Panc1 (cell line): Measurements from ENCODE around the gene SEMA3D. TPM values are rescaled to one million over a fixed set of nuclear protein-coding genes. Genes with fewer than 3 reads are reported as not detected.

Experiments
- ATAC-seq: fragments of 200-7000 bp; cut with Tn5 transposase; 2 replicates; pipeline ENCODE4 v1.9.1; 2020; ENCODE audit warnings: mild to moderate bottlenecking, moderate library complexity
- BruUV-seq: library from RNA; stranded (reverse); fragments of 400-500 nt; replicated peaks from 2 replicates; lab custom pipeline; 2021; lab: Mats Ljungman, UMichigan
- CTCF ChIA-PET: fragments of 300-600 bp; sonication (Branson Sonifier 250); formaldehyde crosslinking; loops from one replicate; lab custom pipeline; 2022; ENCODE audit warnings: antibody characterized with exemption; lab: Charles Lee
- POLR2A ChIA-PET: fragments of 300-600 bp; sonication (Branson Sonifier 250); formaldehyde crosslinking; loops from one replicate; lab custom pipeline; 2022; ENCODE audit warnings: antibody characterized with exemption; lab: Charles Lee
- DNase-seq: peaks from one replicate; pipeline ENCODE4 v3.0.0-alpha.2; 2010; ENCODE audit warnings: low read depth, low spot score
- H3K27ac ChIP-seq: 2 replicates; pipeline ENCODE4 v1.5.1; 2011; ENCODE audit warnings: mild to moderate bottlenecking, low read length, inconsistent platforms
- H3K27me3 ChIP-seq: fragments of 200-500 bp; sonication (Bioruptor generic); 2 replicates; pipeline ENCODE4 v1.6.0; 2014; ENCODE audit warnings: low read length, inconsistent platforms; ENCODE audit not compliant: control insufficient read depth, insufficient read depth
- H3K36me3 ChIP-seq: fragments of 200-500 bp; sonication (Bioruptor generic); 2 replicates; pipeline ENCODE4 v1.5.1; 2014; ENCODE audit warnings: inconsistent platforms, mild to moderate bottlenecking, low read length, moderate library complexity; ENCODE audit not compliant: control insufficient read depth, insufficient read depth
- H3K4me1 ChIP-seq: 2 replicates; pipeline ENCODE4 v1.5.1; 2011; ENCODE audit warnings: inconsistent platforms, mild to moderate bottlenecking, low read length, moderate library complexity; ENCODE audit not compliant: control insufficient read depth, insufficient read depth
- H3K4me3 ChIP-seq, 2 experiments: 2 replicates each; pipeline ENCODE4 v1.5.1; 2011 to 2012; ENCODE audit warnings: low read depth in 2 of 2, low read length in 2 of 2, mild to moderate bottlenecking in 2 of 2, inconsistent platforms in 1 of 2, moderate library complexity in 1 of 2
- H3K9me3 ChIP-seq: fragments of 200-500 bp; sonication (Bioruptor generic); 2 replicates; pipeline ENCODE4 v1.5.1; 2014; ENCODE audit warnings: low read depth, mild to moderate bottlenecking, inconsistent platforms, low read length, moderate library complexity; ENCODE audit not compliant: control insufficient read depth, insufficient read depth
- CTCF ChIP-seq: fragments of 450-650 bp; IDR thresholded peaks from 2 replicates; pipeline ENCODE4 v1.5.1; 2017; ENCODE audit warnings: mild to moderate bottlenecking
- POLR2AphosphoS5 ChIP-seq: IDR thresholded peaks from 2 replicates; pipeline ENCODE4 v1.6.1; 2012; ENCODE audit warnings: mild to moderate bottlenecking, low read depth, low read length, moderate library complexity
- REST ChIP-seq, 2 experiments: IDR thresholded peaks; 2 replicates each; pipeline ENCODE4 v1.6.1; 2011 to 2012; ENCODE audit warnings: low read depth in 2 of 2, control low read depth in 1 of 2, low read length in 1 of 2, mild to moderate bottlenecking in 1 of 2, moderate library complexity in 1 of 2; ENCODE audit not compliant: insufficient read depth in 1 of 2
- SIN3A ChIP-seq: IDR thresholded peaks from 2 replicates; pipeline ENCODE4 v1.6.1; 2012; ENCODE audit warnings: low read depth, mild to moderate bottlenecking, low read length, moderate library complexity, borderline replicate concordance; ENCODE audit not compliant: insufficient read depth
- TCF7L2 ChIP-seq: IDR thresholded peaks from 2 replicates; pipeline ENCODE4 v1.6.1; 2011; ENCODE audit warnings: mild to moderate bottlenecking, low read depth, low read length, inconsistent platforms
- in situ Hi-C: cut with HindIII; loops from 2 replicates; pipeline ENCODE4 v1.10.0; 2016; ENCODE audit warnings: low sequenced_read_pairs, low pct_unique_long_range_greater_than_20kb
- intact Hi-C: fragments of 100-400 bp; cut with micrococcal nuclease; formaldehyde crosslinking; loops from one replicate; pipeline ENCODE4 v1.10.0; 2022; ENCODE audit not compliant: unreplicated experiment
- total RNA-seq: library from RNA; stranded (reverse); gene quantifications from one replicate; pipeline ENCODE4 v1.2.1, GENCODE V29; 2021; ENCODE audit not compliant: unreplicated experiment

SEMA3D gene
- total RNA-seq, 1 experiment from 2014 or later, result 11.5 TPM

- intact Hi-C loops, result no loop called here
- H3K4me1 ChIP-seq, result no peaks in the 10 kb centered on the region
- no peaks in the 10 kb centered on the region for H3K36me3 ChIP-seq
- ChIA-PET CTCF (no interaction called here), POLR2A (no interaction called here)
- DNase-seq (no peak), ATAC-seq (no peak)
- in situ Hi-C loops, result no loop called here
- BruUV-seq, result no TSS peak
- no peak for TF ChIP-seq CTCF
- TF ChIP-seq TCF7L2, result no peak
- no peak overlapping the region for H3K27ac ChIP-seq
- no peak overlapping the region for H3K4me3 ChIP-seq
- H3K27me3 ChIP-seq, result no peaks in the 10 kb centered on the region
- H3K9me3 ChIP-seq, result no peaks in the 10 kb centered on the region
Observed at GRCh38 chr7:85135977-85136376, 50.9 kb downstream of the SEMA3D start.

- Histone ChIP-seq H3K27me3 (no peaks in the 10 kb centered on the region), H3K27ac (no peak overlapping the region), H3K4me3 (no peak overlapping the region), H3K36me3 (no peaks in the 10 kb centered on the region), H3K4me1 (no peaks in the 10 kb centered on the region), H3K9me3 (no peaks in the 10 kb centered on the region)
- CTCF ChIA-PET, result interaction anchor here (0.6 kb wide), 1 partner anchor 12 kb away, joined by 3 read pairs; no protein-coding TSS in a partner anchor
- TF ChIP-seq SIN3A (no peak), POLR2AphosphoS5 (no peak), TCF7L2 (no peak), CTCF (no peak), REST (IDR thresholded peaks at IDR 0.05; ENCODE audit: insufficient read depth in 1 of 2, low read depth in 2 of 2, low read length in 1 of 2) (no peak)
- intact Hi-C loops (no loop called here), in situ Hi-C loops (no loop called here)
- BruUV-seq, result no TSS peak
- DNase-seq, result no peak
- POLR2A ChIA-PET, result no interaction called here
- no peak for ATAC-seq
Observed at GRCh38 chr7:85133560-85133959, 53.3 kb downstream of the SEMA3D start.
